ENCODE data around the gene TRERF1.

DNA sequence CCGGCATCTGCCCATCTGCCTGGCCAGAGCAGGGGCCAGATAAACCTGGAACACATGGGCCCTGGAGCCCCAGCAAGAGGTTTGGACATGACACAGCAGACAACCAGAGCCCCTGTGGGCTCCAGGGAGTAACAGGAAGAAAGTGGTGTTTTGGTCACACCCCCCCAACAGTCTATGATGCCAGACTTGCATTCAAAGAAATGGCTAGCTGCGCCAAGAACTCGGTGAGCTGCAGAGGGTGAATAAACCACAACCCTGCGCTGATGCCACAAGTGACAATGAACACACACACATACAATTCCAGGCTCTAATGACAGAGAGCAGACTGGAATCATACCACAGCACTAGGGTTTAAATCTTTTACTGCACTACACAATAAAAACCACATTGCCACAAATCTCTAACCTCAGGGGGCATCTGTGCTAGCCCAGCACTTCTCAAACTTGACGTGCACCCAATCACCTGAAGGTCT lies 34.0 kb downstream of the TRERF1 start:
- TF ChIP-seq POLR2AphosphoS5 (IDR thresholded peaks at IDR 0.05) = no peak
- TF ChIP-seq, protein P1, sequence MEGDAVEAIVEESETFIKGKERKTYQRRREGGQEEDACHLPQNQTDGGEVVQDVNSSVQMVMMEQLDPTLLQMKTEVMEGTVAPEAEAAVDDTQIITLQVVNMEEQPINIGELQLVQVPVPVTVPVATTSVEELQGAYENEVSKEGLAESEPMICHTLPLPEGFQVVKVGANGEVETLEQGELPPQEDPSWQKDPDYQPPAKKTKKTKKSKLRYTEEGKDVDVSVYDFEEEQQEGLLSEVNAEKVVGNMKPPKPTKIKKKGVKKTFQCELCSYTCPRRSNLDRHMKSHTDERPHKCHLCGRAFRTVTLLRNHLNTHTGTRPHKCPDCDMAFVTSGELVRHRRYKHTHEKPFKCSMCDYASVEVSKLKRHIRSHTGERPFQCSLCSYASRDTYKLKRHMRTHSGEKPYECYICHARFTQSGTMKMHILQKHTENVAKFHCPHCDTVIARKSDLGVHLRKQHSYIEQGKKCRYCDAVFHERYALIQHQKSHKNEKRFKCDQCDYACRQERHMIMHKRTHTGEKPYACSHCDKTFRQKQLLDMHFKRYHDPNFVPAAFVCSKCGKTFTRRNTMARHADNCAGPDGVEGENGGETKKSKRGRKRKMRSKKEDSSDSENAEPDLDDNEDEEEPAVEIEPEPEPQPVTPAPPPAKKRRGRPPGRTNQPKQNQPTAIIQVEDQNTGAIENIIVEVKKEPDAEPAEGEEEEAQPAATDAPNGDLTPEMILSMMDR (IDR thresholded peaks at IDR 0.05) = no peak

Measured in transverse colon (tissue), 4 donors.